Activated CD4-positive, alpha-beta T cell treated with anti-CD3 and anti-CD28 coated beads for 24 hours (primary cell): ENCODE data around the gene MAP1LC3B.
"Not testable (repeated sequence)": the region's sequence is repeated elsewhere in the genome, so short reads cannot be mapped to it uniquely, and the experiment has no call there.

Source experiments
- DNase-seq, 2 donors: peaks; one replicate each; pipeline ENCODE4 v3.0.0-alpha.2; 2020; ENCODE audit warnings: low read depth in 2 of 2

Gene MAP1LC3B

GRCh38 chr16:87360862-87361610, 31.1 kb upstream of the MAP1LC3B start:
- no peak for DNase-seq

GRCh38 chr16:87361916-87362619, 30.1 kb upstream of the MAP1LC3B start:
- no peak for DNase-seq

GRCh38 chr16:87362828-87363559, 29.1 kb upstream of the MAP1LC3B start:
- not testable (repeated sequence) for DNase-seq

- no peak for DNase-seq
These were observed 28.2 kb upstream of the MAP1LC3B start for GRCh38 chr16:87363771-87364455.

- DNase-seq, result no peak
These were observed 27.0 kb upstream of the MAP1LC3B start for GRCh38 chr16:87365021-87365713.

- DNase-seq, result no peak
These were observed 25.8 kb upstream of the MAP1LC3B start for GRCh38 chr16:87366288-87366687.

- no peak for DNase-seq
These were observed 25.2 kb upstream of the MAP1LC3B start for GRCh38 chr16:87366930-87367329.

- no peak for DNase-seq
These were observed 24.6 kb upstream of the MAP1LC3B start for GRCh38 chr16:87367529-87367928.

DNA sequence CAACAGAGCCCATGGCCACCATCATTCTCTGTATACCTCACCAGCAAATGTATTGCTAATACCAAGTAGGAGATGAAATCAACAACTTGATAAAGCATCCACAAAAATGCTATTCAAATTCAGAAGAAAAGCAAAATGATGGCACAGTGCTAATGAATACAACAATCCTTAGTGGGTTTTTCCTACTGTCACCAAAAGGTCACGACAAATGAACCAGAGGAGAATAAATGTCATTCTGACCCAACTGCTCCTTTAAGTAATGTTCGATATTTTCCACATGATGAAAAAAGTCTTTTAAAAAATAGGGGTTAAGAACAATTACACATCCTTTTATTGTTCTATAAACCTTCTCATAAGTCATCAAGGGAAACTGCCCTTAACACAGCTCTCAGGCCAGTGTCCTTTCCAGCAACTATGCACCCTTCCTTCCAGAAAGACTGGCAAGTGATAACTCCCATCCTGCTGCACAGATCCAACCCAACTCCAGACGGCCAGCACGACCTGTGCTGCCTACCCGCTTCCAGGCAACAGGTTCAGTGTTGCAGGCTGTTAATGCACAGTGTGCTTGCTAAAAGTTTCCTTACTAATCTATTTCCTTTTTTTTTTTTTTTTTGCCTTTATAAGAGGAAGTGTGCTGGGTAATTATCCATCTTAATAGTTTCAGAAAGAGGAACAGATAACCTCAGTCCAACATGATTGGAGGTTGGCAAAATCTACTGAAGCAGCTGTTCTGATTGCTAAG, 23.9 kb upstream of the MAP1LC3B start:
- no peak for DNase-seq

DNA sequence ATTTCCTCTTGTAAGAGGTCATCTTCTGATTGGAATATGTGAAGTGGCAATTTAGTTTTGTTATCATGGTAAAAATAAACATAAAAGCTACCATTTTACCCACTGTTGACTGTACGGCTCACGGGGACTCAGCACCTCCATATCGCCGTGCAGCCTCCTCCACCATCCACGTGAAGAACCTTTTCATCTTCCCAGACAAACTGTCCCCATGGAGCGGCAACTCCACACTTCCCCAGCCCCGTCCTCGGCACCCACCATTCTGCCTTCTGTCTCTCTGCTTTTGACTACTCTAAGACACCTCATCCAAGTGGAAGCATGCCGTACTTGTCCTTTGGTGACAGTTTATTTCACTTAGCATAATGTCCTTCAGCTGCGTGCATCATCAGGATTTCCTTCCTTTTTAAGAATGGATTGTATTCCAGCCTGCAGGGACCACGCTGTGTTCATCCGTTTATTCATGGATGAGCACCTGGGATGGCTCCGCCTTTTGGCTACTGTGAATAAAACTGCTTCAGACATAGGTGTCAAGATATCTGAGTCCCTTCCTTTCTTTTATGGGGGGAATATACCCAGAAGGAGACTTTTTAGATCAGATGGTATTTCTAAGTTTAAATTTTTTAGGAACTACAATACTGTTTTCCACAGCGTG, 22.9 kb upstream of the MAP1LC3B start:
- no peak for DNase-seq

DNA sequence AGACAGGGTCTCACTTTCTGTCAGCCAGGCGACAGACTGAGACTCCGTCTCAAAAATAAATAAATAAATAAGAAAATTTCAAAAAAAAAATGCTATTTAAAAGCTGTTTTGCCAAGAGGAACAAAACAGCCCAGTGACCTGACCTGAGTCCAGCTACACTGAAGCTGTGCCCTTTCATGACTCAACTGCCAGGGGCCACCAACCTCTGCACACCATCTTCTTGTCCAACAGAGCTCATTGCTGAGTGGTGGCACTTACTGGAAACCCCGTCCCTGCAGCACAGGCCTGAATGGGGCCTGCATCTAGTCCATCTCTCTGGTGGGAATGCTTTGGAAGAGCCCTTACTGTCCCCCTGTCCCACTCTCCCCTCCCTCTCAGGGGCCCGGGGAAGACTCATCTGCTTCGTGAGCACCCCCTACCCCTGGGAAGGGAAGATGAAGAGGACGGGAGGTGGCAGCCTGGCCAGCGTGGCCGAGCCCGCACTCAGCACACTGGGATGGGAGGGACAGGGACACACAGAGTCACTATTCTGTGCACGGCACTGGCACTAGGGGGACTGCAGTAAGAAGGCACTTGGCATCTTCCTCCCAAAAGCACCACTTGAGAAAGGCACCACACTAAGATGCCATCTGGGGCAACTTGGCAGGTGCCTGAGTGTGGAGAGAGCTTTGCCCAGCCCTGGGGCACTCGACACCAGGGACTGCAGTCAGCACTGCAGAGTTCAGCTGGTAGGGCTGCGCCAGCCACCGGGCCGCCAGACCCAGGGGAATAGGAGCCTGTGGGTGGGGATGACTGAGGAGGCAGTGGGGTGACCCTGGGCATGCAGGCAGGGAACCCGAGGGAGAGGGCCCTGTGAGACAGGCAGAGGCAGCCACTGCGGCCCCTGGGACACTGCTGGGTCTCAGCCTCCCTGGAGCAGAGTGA, 22.1 kb upstream of the MAP1LC3B start:
- no peak for DNase-seq

DNA sequence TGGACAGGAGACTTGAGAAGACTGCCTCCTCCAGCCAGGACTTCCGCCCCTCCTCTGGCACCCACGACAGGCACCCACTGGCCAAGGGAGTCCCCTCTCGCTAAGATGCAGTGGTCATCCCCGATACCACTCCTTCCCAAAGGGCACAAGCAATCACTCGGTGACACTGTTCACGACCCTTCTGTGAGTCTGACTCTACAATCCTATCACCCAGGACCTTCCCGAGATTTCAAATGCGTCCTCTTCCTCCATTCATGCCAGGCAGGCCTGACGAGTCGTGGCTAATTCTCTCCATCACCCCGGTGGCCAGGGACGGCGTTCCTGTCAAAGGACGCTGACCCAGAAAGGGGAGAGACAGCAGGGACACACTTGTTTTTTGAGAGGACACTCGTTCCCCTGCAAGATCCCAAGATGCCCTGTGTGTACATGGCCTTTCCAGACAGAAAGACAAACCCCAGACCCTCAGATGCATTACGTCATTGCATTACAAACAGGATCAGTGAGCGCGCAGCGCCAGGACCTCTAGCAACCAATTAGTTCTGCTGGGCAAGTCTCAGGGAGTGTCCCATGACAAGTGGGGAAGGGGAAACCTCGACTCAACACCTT, 20.8 kb upstream of the MAP1LC3B start:
- DNase-seq, result no peak

DNA sequence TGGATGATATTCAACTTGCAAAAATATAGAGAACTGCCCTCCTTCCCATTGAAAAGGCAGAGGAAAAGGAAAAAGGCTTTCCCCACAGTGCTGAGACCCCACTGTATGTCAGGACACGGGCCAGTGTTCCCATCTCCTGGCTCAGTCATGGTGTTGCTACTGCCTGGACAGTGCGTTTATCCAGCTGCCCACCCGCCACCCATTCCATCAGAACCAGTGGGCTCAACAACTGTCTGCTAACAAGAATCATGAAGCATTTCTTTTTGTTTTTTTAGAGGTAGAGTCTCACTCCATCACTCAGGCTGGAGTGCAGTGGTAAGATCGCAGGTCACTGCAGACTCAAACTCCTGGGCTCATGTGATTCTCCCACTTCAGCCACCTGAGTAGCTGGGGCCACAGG, 19.8 kb upstream of the MAP1LC3B start:
- DNase-seq, result no peak

- DNase-seq, result no peak
These were observed 17.8 kb upstream of the MAP1LC3B start for GRCh38 chr16:87374313-87374712.

DNA sequence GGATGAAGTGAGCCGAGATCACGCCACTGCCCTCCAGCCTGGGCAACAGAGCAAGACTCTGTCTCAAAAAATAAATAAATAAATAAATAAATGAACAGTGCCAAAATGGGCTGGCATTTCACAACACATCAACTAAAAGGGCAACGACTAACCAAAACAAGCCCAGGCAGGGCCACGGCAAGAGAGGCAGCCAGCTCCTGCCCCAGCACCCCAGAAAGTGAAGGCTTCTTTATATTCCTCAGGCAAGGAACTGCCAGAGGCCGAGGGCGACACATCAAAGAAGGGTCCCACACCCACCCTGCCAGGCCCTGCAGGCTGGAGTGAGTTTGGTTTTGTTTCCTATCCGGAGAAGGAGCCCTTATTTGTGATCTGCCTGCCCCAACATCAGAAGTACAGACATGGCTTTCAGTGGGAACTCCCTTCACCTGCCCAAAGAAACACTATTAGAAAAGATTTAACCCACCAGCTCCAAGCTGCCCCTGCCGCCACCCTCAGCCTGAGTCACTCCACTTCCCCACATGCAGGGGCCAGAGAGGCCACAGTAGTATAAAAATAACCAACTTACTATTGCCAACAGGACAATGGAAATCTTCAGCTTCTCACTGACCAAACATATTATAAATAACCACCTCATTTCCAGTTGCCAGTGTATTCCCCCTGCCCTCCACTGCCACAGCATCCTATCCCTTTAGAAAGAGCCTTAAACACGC, 16.6 kb upstream of the MAP1LC3B start:
- no peak for DNase-seq

DNA sequence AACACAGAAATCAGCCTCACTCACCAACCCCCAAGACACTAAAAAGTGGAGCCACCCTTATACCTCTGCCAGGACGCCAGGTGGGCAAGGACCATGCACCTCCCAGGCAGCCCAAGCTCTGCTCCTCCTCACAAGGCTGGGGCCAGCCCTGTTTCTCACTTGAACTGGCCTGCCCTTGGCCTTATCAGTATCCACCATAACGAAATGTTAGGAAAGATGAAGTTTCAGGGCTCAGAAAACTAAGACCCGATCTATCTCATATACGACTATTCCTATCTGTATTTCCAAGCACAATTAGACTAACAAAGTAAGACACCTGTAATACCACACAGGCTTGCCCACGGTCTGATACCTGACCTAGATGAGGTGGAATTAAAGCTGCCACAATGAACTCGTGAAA, 15.5 kb upstream of the MAP1LC3B start:
- no peak for DNase-seq

DNA sequence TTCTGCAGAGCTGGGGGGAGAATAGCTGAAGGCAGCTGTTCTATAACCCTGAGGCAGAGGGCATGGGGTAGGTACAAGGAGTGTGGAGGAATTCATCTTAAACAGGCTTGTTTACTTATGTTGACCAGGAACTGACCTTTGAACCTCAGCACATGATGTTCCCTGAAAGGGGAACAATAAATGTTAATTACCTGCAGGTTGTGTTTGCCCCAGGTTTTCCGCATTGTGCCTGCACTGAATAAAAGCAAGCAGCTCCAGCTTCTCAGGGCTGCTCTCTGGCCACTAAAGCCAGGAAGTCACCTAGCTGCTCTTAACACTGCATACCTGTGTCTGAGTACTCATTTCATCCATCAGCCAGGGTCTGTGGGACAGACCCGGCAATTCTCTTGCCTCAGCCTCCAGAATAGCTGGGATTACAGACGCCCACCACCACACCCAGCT, 12.8 kb upstream of the MAP1LC3B start:
- not testable (repeated sequence) for DNase-seq

DNA sequence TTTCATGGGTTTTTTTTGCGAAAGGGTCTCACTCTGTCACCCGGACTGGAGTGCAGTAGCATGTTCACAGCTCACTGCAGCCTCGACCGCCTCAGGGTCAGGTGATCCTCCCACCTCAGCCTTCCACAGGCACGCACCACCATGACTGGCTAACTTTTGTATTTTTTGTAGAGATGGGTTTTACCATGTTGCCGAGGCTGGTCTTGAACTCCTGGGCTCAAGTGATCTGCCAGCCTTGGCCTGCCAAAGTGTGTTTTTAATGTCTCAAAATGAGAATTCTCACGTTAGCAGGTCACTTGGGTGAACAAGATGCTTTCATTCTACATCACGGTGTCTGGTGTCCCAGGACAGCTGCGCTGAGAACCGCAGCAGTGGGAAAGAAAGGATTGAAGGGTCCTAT, 11.7 kb upstream of the MAP1LC3B start:
- no peak for DNase-seq
